T1000 (cell line): ENCODE data around the gene CLEC7A.
A peak's percentile ranks its signal among the peaks of the same experiment; 100 is the strongest.

Experiments used
- DNase-seq: peaks from one replicate; lab custom pipeline; 2025; ENCODE audit warnings: mixed read lengths; lab: John Stamatoyannopoulos, UW

The CLEC7A gene

DNA sequence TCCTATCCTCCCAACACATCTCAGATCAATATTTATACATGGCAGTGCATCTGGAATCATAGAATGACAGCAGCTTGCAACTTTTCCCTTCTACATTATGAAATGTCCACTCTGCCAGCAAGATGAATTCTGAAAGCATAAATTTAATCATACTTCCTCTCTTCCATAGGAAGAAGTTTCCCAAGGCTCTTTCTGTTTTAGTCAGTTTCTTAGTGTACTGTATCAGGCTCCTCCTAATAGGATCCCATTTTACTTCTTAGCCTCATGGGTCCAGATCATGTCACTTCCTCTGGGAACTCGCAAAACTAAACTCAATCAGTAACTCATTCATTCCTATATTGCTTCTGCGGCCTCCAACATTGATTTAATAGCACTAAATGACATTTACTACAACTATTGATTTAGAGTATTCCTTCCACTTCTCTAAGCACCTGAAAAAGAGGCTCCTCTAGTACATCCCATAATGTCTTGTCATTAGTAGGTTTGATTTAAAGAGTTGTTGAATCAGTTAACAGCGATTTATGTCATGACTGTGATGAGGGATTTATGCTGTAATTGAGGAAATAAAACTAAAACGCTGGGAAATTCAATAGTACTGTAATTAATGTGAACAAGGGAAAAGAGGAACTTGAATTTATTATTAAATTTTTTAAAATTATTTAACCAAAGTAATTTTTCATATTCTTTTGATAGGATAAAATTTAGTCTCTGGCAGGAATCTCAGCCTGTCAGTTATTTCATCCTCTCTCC, 35.2 kb downstream of the CLEC7A start:
- DNase-seq, result no peak

DNA sequence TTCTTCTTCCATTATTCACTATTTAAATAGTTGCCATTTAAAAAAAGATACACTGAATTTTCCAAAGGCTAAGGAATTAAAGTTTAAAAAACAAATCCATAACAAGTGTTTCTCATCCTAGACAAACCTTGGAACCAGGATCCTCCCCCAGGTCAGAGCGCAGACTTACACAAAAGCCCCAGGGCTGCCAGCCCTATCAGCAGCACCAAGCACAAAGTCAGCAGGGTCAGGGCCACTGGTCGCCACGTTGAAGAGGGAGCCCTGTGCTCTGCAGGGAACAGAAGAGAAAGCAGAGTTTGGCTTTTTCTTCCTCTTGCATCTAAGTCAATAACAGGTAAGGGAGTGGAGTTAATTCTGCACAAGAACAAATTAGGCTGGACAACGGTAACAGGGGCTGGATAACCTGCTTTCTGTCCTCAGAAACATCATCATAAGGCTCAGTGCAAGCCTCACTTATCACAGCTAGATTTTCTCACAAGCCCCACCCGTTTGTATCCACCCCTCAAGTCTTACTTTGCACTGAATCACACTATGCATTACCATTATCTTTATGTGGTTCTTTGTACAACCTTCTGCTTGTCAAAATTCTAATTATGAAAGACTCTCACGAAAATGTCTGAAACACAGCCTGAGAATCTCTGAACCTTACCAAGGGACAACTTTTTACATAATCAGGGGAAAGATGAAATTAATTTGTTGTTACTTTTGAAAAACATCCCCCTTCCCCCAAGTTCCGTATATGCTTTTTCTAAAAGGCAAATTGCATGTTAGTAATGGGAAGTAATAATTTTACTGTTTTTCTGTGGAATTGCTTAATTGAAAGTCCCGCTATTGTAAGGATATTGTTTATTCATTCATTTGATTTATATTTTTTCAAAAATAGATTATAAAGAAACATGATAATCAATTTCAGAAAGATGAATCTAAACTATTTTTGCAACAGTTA, 40.8 kb downstream of the CLEC7A start:
- no peak for DNase-seq

DNA sequence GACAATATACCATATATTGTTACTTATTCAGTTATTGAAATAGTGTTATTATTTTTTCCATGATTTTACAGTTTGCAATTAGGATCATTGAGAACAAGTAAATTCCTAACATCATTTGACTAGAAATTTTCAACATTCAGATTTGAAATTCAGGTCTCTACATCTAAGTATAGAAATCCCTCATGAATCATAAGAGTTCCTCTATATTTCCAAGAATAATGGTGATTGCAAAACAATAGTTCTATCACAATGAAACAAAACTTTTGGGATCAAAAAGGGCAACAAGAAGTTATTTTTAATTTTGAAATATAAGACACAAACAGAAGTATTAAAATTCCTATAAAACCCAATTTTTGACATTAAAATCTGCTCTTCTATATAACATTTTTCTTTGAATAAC, 42.0 kb downstream of the CLEC7A start:
- DNase-seq, result no peak

DNA sequence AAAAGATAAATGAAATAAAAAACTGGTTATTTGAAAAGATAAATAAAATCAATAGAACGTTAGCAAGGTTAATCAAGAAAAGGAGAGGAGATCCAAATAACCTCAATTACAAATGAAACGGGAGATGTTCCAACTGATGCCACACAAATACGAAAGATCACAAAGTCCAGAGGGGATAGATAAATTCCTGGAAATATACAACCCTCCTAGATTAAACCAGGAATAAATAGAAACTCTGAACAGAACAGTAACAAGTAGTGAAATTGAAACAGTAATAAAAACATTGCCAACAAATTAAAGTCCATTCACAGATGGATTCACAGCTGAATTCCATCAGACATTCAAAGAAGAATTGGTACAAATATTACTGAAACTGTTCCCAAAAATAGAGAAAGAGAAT, 43.6 kb downstream of the CLEC7A start:
- no peak for DNase-seq

DNA sequence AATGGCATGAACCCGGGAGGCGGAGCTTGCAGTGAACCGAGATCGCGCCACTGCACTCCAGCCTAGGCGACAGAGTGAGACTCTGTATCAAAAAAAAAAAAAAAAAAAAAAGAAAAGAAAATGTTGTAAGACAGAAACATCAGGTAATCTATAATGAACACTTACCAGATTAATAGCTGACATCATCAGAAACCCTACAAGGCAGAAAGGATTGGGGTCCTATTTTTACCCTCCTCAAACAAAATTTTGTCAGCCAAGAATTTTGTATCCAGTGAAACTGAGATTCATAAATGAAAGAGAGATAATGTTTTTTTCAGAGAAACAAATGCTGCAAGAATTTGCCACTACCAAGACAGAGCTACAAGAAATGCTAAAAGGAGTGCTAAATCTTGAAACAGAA, 45.3 kb downstream of the CLEC7A start:
- no peak for DNase-seq

DNA sequence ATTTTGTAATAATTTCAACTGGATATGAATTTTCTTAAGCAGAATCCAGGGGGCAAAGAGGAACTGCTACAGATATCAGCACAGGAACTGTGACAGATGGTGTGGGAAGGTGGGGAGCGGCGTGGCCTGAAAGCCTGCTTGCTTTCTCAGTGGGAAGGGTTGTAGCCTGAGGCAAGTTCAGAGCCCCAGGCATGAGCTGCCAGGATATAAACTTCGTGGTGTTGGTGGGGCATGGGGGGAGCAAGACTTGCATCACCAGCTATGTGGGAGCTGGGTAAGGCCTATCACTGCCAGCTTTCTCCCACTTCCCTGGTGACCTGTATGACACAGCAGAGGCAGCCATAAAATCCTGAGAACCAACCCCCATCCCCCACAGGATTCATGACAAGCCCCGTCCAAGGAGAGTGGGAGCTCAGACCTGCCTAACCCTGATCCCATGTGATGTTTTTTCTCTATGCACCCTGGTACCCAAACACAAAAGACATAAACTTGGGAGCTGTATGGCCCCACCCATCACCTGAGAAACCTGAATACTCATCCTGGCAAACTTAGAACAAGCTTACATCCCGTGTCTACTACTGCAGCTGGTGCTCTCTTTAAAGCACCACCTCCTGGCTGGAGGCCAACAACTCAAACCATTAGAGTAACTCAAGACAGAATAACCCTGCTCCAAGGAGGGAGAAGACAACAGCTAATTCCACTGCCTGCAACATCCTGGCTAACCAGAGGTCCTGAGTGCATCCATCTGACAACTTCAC, 47.7 kb downstream of the CLEC7A start:
- peak; percentile 35 for DNase-seq

DNA sequence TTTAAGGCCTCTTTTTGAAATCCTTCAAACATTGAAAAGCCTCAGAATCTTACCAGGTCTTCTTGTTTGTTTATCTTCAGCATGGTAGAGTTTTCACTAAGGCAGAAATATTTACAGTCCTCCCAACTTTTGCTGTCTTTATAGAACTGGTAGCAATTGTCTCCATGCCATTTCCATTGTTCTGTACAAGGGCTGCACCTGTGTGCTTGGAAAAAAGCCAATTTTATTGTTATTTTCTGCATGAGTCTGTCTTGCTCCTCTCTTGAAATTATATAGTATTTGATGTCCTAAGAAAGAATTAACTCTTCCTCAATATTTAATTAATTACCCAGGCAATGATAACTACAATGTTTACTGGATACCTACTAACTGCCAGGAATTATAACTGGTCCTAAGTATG, 54.5 kb downstream of the CLEC7A start:
- DNase-seq, result no peak

DNA sequence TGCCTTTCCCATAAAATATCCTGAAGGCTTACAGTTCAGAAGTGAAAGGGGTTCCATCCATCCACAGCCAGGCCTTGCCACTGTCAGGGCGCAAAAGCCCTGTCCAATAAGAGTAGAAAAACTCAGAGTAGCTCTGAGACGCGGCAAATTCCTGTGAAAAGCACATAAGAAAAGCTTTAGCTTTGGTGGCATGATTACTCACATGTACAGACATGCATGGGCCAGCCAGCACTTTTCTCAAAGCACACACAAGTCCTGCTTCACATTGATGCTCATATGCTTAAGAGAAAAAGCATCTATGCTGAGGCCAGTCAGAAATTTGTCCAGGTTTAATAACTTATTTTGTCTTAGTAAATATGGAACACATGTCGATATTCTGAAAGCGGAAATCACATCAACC, 56.7 kb downstream of the CLEC7A start:
- no peak for DNase-seq

DNA sequence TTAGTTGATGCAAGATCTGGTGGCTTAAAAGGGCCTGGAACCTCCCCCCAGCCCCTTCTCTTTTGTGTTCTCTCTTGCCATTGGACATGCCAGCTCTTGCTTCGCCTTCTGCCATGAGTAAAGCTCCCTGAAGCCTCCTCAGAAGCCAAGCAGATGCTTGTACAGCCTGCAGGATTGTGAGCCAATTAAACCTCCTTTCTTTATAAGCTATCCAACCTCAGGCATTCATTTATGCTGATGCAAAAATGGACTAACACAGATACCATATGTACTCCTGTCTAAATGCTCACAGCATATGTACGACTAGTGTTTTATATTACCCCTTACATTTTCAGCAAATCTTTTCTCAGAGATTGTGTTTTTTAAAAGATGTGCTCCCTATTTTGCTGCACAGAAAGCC, 57.9 kb downstream of the CLEC7A start:
- DNase-seq, result no peak

DNA sequence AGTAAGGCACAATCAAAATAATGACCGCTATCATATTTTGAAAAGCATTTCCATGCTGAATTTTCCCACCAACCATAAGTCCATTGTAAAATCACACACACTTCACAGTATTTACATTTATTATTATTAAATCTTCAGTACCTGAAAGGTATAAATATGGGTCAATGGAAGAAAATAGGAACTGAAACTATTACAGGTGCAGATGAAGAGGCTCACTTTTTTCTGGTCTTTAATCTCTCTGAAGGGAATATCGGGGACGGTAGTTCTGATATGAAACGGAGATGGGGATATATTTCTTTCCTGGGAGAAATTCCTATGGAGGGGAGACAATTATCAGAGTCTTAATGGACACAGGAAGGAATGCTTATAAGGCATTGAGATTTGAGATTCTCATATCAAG, 59.6 kb downstream of the CLEC7A start:
- DNase-seq, result no peak

DNA sequence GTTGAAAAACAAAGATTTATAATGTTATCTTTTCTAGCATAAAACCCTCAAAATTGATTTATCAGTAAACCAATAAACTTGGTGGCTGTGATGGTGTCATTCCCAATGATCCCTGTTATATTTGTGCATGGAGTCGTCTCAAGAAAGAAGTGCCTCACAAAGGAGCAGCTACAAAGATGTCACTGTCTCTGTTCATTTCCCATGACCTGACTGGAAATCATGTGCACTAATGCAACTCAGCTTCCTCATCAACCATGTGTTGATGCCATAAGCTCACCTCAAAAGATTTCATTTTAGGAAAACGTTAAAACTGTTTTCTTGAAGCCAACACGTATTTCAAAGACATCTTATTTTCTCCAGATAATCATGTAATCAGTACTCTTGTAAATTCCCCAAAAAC, 60.0 kb downstream of the CLEC7A start:
- DNase-seq, result no peak

DNA sequence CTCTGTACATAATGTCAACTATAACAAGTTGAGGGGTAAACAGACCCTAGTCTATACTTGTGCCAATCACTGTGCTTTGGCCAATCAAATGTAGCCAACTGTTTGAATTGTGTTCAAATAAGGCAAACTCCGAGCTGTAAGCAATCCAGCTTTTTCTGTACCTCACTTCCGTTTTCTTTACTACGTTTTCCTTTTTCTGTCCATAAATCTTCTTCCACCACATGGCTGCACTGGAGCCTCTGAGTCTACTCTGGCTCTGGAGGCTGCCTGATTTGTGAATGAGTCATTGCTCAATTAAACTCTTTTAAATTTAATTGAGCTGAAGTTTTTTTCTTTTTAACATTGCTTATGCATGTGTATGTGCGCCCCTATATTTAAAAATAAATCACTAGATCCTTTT, 60.9 kb downstream of the CLEC7A start:
- peak; percentile 2 for DNase-seq

DNA sequence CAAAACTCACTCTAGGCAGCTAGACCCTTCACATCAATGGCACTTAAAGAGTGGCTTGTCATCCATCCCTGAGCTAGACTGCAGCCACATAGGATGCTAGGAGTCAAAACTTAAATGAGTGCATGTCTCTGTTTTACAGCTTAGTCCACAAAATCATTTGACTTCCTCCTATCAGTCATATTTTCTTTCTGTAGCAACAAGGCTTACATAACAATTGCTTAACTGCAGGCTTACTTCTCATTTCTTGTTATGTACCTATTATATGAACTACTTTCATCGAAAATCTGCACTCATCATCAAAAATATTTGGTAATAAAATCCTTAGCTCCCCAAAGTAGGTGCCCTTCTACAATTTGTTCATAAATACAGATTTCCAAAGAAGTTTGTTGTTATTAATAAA, 61.4 kb downstream of the CLEC7A start:
- no peak for DNase-seq

DNA sequence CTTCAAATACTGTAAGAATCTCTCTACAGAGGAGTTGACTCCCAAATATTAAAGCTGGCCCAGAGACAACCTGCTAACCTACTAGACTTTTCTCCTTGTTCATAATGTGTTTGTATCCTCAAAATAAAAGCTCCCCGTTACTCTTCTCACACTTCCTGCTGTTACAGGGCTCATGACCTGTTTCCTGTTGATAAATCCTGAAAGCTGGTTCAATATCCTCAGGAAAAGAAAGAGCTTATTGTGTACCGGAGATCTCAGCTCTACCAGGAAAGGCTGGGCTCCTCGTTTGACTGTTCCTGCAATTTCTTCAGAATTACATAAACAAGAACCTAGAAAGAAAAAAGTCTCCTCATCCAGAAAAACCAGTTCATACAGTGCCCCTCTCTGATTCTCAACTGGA, 62.1 kb downstream of the CLEC7A start:
- DNase-seq, result no peak

DNA sequence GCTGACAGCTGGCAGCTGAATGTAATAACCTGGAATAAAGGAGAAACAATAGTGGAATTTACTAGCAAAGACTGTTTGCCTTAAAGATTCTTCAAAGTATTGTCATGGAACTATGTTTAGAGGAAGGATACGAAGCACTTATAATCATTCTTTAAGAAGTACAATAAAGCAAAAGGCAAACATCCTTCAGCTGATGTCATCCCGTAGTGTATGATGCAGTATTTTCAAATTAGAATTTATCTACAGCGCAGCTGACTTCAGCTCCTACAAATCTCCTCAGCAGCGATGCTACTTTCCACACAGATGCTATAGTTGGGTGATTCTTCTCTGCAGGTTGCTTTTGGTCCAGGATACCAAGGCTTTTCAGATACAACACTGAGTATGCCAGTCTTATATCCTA, 62.7 kb downstream of the CLEC7A start:
- no peak for DNase-seq
